ENCODE measurements around the gene INSL6.
A peak's percentile ranks its signal among the peaks of the same experiment; 100 is the strongest.
"Not testable (repeated sequence)": the region's sequence is repeated elsewhere in the genome, so short reads cannot be mapped to it uniquely, and the experiment has no call there.

Gene INSL6

DNA sequence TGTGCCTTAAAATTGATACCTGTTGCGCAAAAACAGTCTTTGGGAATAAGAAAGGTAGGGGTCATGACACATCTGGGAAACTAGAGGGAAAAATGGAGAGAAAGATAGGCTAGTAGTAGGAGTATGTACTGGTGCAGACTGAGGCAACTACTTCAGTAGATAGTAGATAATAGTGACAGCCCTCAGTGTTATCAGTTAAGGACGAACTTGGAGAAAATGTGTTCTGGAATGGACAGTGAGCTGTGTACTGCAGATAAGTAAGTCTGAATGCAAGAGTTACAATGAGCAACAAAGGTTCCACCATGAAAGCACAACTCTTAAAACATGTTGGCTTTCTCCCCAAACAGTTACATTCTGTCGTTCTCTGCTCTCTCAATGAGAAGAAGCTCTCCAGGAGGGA, 6.5 kb upstream of the INSL6 start:
- Histone ChIP-seq H3K4me1 (no peaks in the 10 kb centered on the region), H3K9me3 (no peaks in the 10 kb centered on the region), H3K4me3 (ENCODE audit: low read depth, low read length) (no peak overlapping the region), H3K27me3 (no peaks in the 10 kb centered on the region; the same call in 1 of the 2 replicates), H3K36me3 (no peaks in the 10 kb centered on the region)
- no peak for DNase-seq
- TF ChIP-seq, protein P1, sequence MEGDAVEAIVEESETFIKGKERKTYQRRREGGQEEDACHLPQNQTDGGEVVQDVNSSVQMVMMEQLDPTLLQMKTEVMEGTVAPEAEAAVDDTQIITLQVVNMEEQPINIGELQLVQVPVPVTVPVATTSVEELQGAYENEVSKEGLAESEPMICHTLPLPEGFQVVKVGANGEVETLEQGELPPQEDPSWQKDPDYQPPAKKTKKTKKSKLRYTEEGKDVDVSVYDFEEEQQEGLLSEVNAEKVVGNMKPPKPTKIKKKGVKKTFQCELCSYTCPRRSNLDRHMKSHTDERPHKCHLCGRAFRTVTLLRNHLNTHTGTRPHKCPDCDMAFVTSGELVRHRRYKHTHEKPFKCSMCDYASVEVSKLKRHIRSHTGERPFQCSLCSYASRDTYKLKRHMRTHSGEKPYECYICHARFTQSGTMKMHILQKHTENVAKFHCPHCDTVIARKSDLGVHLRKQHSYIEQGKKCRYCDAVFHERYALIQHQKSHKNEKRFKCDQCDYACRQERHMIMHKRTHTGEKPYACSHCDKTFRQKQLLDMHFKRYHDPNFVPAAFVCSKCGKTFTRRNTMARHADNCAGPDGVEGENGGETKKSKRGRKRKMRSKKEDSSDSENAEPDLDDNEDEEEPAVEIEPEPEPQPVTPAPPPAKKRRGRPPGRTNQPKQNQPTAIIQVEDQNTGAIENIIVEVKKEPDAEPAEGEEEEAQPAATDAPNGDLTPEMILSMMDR (IDR thresholded peaks at IDR 0.05; ENCODE audit: low read depth, low read length), result no peak

DNA sequence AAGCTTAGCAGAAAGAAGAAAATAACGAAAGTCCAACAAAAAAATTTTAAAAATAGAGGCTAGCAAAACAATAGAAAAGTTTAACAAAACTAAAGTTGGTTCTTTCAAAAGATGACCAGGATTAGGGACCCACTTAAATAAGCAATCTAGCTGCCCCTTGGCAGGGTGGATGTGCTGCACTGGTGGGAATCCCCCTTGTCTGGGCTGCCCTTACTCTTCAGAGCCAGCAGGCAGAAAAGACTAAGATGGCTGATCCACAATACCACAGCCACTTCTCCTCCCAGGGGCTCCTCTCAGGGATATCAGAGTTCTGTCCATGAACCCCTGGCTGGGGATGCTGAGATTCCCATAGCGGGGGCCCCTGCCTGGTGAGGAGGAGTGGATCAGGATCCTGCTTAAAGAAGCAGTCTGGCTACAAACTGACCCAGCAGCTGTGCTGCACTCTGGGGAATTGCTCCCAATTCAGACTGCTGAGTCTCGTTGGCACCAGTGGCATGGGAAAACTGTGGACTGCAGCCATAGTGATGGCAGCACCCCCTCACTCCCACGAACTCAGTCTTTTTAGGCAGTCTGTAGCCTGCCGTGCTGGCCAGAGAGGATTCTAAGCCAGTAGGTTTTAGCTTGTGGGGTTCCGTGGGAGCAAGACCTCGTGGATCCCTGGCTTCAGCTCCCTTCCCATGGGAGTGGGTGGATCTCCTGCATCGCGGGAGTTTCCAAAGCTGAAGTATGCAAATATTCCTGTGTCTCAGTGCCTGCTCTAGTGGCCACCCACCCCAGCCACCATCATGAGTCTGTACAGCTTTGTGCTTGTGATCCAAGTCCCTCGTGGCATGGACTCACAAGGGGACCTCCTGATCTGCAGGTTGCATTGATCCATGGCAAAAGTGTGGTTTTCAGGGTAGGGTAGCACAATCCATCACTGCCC, 2.9 kb upstream of the INSL6 start:
- no peaks in the 10 kb centered on the region for H3K27me3 ChIP-seq
- DNase-seq, result no peak

DNA sequence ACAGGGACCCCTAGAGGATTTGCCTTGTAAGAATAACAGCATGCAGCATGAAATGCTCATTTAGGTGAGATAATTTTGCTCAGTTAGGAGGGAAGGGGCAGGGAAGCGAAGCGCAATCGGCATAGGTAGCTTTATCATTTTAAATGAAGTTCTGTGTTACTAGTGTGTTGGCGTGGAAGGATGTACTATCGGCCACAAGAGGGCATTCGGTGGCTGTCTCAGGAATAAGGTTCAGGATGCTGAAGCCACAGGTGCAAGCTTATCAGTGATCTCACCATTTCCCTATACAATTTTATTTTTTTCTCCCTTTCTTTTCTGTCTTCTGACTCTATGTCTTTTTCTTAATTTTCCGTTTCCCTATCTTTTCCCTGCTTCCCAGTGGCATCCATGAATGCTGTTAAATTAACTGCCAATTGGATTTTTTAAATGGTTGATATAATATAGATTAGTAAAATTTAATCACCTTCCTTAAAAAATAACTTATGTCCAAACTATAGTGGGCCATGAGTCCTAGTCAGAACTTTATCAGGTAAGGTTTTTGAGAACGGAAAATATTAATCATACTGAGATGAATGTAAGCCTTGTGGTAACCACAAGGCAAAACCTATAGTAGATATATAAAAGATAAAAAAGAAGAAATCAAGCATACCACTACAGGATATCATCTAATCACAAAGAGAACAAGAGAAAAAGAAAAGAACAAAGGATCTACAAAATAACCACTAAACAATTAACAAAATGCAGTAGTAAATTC, 1.2 kb upstream of the INSL6 start:
- DNase-seq, result peak; percentile 39
- TF ChIP-seq, protein P1 (IDR thresholded peaks at IDR 0.05; ENCODE audit: low read depth, low read length), result peak; percentile 82
- Histone ChIP-seq H3K4me1 (no peaks in the 10 kb centered on the region), H3K4me3 (ENCODE audit: low read depth, low read length) (no peak overlapping the region), H3K36me3 (no peaks in the 10 kb centered on the region), H3K9me3 (no peaks in the 10 kb centered on the region), H3K27me3 (no peaks in the 10 kb centered on the region)

More for the DNA sequence above, 2.9 kb upstream of the INSL6 start:
- H3K4me3 ChIP-seq (ENCODE audit: low read depth, low read length), result no peak overlapping the region
- TF ChIP-seq, protein P1 (IDR thresholded peaks at IDR 0.05; ENCODE audit: low read depth, low read length), result no peak
- H3K36me3 ChIP-seq, result no peaks in the 10 kb centered on the region
- no peaks in the 10 kb centered on the region for H3K9me3 ChIP-seq
- H3K4me1 ChIP-seq, result no peaks in the 10 kb centered on the region

DNA sequence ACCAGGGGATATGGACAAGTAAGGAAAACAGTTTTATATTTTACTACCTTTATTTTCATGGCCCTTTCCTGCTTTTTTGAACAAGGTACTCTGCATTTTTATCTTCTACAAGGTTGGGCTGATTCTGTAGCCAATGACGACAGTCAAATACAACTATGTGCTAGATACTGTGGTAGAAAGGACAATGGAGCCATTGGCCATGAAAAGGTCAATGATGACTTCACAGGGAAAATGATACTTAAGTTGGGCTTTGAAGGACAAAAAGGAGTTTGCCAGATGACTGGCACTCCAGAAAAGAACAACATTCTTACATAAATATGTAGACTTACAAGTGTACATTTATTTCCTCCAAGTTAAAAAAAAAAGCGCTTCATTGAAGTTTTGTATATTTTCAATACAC, 663 bp downstream of the INSL6 start:
- Histone ChIP-seq H3K9me3 (no peaks in the 10 kb centered on the region), H3K27me3 (no peaks in the 10 kb centered on the region), H3K4me1 (no peaks in the 10 kb centered on the region), H3K36me3 (no peaks in the 10 kb centered on the region), H3K4me3 (ENCODE audit: low read depth, low read length) (no peak overlapping the region)
- no peak for DNase-seq
- TF ChIP-seq, protein P1 (IDR thresholded peaks at IDR 0.05; ENCODE audit: low read depth, low read length), result no peak

DNA sequence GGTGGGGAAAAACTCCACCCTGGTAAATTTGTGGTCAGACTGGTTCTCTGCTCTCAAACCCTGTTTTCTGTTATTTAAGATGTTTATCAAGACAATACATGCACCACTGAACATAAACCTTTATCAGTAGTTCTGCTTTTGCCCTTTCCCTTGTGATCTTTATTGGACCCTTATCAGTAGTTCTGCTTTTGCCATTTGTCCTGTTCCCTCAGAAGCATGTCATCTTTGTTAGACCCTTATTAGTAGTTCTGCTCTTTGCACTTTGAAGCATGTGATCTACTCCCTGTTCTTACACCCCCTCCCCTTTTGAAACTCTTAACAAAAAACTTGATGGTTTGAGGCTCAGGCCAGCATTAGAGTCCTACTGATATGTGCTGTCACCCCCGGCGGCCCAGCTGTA, 4.8 kb downstream of the INSL6 start:
- not testable (repeated sequence) for H3K9me3 ChIP-seq; H3K4me3 ChIP-seq (ENCODE audit: low read depth, low read length); H3K4me1 ChIP-seq; H3K36me3 ChIP-seq; DNase-seq; H3K27me3 ChIP-seq

DNA sequence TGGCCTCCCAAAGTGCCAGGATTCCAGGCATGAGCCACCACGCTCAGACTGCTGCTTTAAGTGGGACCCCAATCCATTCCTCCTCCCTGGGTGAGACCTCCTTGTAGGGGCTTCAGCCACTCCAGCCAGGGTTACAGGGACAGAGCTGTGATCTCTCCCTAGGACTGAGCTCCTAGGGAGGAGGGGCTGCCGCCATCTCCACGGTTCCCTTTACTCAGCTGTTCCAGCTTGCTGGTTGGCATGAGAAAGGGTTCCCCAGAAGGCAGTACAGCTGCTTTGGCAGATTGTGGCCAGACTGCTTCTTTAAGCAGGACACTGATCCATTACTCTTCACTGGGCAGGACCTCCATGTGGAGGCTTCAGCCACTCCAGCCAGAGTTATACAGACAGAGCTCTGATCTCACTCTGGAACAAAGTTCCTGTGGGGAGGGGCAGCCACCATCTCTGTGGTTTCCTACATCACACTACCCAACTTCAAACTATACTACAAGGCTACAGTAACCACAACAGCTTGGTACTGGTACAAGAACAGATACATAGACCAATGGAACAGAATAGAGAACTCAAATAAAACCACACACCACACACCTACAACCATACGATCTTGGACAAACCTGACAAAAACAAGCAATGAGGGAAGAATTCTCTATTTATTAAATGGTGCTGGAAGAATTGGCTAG, 7.2 kb downstream of the INSL6 start:
- Histone ChIP-seq H3K27me3 (no peaks in the 10 kb centered on the region), H3K4me1 (no peaks in the 10 kb centered on the region), H3K9me3 (no peaks in the 10 kb centered on the region; the same call in 1 of the 2 replicates), H3K36me3 (no peaks in the 10 kb centered on the region), H3K4me3 (ENCODE audit: low read depth, low read length) (no peak overlapping the region)
- TF ChIP-seq, protein P1 (IDR thresholded peaks at IDR 0.05; ENCODE audit: low read depth, low read length), result no peak
- no peak for DNase-seq

Data from BE2C (cell line).